LNCaP clone FGC (cell line): ENCODE measurements around the gene KIFC3.

Experiments
- DNase-seq: peaks from one replicate; pipeline ENCODE4 v3.0.0-alpha.2; 2011; ENCODE audit warnings: low read depth
- H3K4me3 ChIP-seq: 2 replicates; pipeline ENCODE4 v1.5.1; 2011; ENCODE audit warnings: mild to moderate bottlenecking, low read depth, low read length, control low read depth
- TF ChIP-seq, protein P1 (sequence below): IDR thresholded peaks from 2 replicates; pipeline ENCODE4 v1.5.1; 2012; ENCODE audit warnings: mild to moderate bottlenecking; ENCODE audit not compliant: control insufficient read depth, insufficient read depth; ENCODE audit errors: extremely low read depth

KIFC3 gene

DNA sequence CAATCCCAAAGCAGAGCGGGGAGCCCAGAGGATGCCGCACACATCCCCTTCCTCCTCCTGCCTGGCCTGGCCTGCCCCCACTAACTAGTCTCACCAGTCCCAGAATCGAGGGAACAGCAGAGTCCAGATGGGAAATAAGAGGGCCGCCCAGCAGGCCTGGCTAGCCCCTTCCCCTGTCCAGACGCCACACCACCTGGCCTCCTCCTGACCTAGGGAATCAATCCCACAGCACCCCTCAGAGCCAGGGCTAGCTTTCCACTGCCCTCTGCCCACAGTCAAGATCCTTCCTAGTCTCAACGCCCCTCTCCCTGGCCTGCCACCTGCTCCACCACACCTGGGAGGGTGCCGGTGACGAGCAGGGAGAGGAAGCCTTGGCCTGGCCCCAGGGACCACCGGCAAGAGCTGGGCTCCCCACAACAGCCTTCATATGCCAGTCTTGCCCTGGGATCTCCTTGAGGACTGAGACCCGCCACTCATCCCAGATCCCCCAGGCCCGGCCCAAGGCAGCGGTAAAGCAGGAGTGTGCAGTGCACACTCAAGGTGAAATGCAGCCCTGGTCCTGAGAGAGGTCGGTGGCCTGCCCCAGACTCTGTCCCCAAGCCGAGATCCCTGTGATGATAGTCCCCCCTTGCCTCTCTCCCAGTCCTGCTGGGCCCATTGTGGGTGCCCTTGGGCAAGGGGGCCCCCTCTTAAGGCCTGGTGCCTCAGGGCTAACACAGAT, 38.8 kb downstream of the KIFC3 start:
- no peak for DNase-seq
- TF ChIP-seq, protein P1, sequence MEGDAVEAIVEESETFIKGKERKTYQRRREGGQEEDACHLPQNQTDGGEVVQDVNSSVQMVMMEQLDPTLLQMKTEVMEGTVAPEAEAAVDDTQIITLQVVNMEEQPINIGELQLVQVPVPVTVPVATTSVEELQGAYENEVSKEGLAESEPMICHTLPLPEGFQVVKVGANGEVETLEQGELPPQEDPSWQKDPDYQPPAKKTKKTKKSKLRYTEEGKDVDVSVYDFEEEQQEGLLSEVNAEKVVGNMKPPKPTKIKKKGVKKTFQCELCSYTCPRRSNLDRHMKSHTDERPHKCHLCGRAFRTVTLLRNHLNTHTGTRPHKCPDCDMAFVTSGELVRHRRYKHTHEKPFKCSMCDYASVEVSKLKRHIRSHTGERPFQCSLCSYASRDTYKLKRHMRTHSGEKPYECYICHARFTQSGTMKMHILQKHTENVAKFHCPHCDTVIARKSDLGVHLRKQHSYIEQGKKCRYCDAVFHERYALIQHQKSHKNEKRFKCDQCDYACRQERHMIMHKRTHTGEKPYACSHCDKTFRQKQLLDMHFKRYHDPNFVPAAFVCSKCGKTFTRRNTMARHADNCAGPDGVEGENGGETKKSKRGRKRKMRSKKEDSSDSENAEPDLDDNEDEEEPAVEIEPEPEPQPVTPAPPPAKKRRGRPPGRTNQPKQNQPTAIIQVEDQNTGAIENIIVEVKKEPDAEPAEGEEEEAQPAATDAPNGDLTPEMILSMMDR: no peak
- H3K4me3 ChIP-seq: no peak overlapping the region

- TF ChIP-seq, protein P1: no peak
- no peak for DNase-seq
- no peak overlapping the region for H3K4me3 ChIP-seq
Observed at GRCh38 chr16:57762365-57763040, 39.8 kb downstream of the KIFC3 start.

GRCh38 chr16:57761957-57762356, 40.3 kb downstream of the KIFC3 start:
- no peak overlapping the region for H3K4me3 ChIP-seq
- TF ChIP-seq, protein P1: no peak
- DNase-seq: no peak

DNA sequence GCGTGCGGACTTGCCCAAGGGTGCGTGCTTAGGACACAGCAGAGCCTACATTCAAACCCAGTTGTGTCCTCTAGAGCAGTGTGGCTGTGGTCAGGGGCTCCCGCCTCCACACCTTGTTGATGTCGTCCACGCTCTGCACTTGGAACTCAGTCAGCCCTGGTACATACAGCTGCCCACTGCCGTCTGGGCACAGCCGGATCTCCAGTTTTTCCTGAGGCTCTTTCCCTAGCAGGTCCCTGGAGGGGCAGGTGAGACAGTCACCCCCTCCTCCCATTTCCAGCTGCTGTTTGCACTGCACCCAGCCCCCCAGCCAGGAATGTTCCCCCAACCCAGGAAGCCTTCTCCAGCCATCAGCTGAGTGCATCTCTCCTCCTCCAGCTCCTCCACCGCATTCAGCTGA, 41.0 kb downstream of the KIFC3 start:
- TF ChIP-seq, protein P1: no peak
- no peak for DNase-seq
- H3K4me3 ChIP-seq: no peak overlapping the region

DNA sequence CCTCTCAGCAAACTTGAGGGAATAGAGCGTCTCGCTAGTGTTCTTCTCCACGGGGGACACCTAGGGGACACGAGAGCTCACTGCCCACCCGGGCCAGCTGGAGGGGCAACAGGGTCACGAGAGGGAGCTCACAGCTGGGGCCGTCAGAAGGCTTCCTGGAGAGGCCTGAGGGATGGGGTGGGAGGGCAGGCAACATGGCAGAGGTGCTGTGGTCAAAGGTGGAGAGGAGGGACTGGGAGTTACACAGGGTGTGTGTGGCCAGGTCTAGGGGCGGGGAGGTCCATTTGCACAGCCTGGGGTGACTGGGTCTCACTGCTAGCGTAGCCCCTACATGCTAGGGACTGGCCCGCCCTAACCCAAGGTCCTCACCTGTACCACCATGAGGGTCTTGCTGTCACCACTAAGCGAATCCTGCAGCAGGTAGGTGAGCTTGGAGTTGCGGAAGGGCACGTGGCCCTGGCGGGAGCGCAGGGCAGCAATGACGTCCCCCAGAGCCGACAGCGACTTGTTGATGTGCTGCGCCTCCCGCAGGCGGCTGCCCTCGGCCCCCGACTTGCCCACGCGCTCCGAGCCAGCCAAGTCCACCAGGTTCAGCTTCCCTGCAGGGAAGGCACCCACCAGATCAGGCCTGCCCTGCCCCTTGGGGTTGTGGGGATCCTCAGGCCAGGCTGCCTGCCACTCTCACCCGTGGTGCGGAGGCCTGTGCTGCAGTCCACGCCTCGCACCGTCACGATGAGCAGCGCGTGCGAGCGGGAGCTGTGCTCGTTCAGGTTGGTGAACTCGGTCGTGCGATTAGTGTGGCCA, 41.7 kb downstream of the KIFC3 start:
- TF ChIP-seq, protein P1: no peak
- no peak for DNase-seq
- no peak overlapping the region for H3K4me3 ChIP-seq

DNA sequence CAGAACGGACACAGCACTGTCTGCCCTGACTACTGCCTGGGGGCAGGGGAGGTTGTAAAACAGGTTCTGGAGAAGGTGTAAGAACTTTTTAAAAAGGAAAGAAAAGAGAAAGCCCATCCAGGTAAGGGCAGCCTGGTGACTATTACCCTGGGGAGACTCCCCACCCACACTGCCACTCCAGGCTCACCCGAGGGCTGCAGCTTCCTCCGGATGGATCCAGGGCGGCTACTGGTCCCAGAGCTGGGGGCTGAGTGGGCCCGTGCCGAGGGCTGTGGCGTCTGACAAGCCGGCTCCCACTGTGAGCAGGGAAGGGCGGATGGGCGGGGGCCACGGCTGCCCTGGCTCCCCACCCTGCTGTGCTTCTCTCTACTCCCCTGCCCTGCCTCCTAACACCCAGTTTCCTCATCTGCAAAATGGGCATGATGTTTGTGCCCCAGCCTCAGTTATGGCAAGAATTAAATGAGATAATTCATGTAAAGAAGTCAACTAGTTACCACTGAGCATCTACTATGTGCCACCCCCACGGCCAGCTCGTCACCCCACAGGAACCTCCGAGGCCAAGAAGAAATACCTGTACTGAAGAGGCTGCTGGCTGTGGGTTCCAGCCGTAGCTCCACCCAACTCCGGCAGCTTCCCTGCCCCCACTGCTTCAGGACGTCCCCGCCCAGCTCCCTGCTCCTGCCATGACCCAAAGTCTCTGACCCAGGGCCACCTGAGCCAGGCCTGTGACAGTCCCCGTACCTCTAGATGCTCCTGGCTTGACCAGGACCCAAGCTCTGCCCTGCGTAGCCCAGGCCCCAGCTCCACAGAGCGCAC, 42.5 kb downstream of the KIFC3 start:
- no peak overlapping the region for H3K4me3 ChIP-seq
- TF ChIP-seq, protein P1: no peak
- no peak for DNase-seq
